Measurements from ENCODE around the gene TPSG1.
"Not testable (repeated sequence)": the region's sequence is repeated elsewhere in the genome, so short reads cannot be mapped to it uniquely, and the experiment has no call there.

The TPSG1 gene

DNA sequence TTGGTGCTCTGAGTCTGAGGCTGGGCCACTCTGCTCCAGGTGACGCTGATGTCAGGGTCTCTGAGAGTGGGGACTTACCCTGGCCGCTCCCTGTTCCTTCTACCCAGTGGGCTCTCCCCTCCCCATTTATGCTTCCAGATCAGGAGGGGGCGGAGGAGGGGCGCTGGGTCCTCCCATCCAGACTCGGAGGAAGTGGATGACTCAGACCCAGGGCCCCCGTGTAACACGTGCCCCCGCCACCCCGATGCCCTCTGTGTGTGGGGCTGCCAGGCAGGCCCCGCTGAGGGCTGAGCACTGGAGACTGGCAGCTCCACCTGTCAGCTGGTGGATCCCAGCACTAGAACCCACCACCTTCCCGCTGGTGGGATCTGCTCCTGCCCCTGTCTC, 5.0 kb upstream of the TPSG1 start, which contains the start of gene TPSB2:
Gene TPSB2 (minus strand): TSS at position 101 of the 387 bp plus-strand sequence. CDS start 233 bp downstream, outside the sequence.
- not testable (repeated sequence) for DNase-seq

- DNase-seq = not testable (repeated sequence)
Observed at GRCh38 chr16:1229476-1229875, 4.4 kb upstream of the TPSG1 start.

- DNase-seq = not testable (repeated sequence)
Observed at GRCh38 chr16:1228227-1228626, 3.2 kb upstream of the TPSG1 start.

GRCh38 chr16:1226692-1227091, 1.6 kb upstream of the TPSG1 start:
- DNase-seq = not testable (repeated sequence)

- DNase-seq = not testable (repeated sequence)
Observed at GRCh38 chr16:1225728-1226311, 752 bp upstream of the TPSG1 start.

DNA sequence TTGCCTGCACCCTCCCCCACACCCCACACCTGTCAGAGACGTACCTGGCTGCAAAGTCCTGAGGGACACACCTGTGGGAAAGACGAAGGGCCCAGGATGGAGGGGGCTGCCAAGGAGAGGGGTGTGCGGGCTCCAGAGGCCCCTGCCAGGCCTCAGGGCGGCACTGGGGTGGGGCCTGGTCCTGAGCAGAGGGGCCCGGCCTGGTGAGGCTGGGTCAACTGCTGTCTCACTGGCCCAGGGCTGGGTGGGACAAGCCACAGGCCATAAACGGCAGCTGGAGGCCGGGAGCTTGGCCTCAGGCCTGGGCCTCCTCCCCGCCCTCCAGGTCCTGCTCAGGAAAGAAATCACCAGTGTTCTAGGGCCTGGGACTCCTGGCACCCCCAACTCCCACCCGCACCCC, 510 bp downstream of the TPSG1 start:
- DNase-seq = no peak

- peak; percentile 13 for DNase-seq
Observed at GRCh38 chr16:1223355-1224214, 1.5 kb downstream of the TPSG1 start.

- no peak for DNase-seq
Observed at GRCh38 chr16:1222553-1223354, 2.3 kb downstream of the TPSG1 start.

GRCh38 chr16:1221628-1222552, 3.2 kb downstream of the TPSG1 start:
- DNase-seq = no peak

GRCh38 chr16:1220841-1221627, 4.0 kb downstream of the TPSG1 start:
- no peak for DNase-seq

DNA sequence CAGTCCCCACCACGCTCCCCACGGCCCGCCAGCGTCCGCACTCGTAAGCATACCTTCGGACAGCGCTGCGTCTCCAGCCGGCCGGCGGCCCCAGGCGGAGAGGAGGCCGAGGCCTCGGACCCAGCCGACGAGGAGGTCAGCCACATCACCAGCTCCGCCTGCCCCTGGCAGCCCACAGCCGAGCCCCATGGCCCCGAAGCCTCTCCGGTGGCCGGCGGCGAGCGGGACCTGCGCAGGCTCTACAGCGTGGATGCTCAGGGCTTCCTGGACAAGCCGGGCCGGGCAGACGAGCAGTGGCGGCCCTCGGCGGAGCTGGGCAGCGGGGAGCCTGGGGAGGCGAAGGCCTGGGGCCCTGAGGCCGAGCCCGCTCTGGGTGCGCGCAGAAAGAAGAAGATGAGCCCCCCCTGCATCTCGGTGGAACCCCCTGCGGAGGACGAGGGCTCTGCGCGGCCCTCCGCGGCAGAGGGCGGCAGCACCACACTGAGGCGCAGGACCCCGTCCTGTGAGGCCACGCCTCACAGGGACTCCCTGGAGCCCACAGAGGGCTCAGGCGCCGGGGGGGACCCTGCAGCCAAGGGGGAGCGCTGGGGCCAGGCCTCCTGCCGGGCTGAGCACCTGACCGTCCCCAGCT, 4.9 kb downstream of the TPSG1 start:
- DNase-seq = no peak

GRCh38 chr16:1218930-1219611, 6.0 kb downstream of the TPSG1 start:
- DNase-seq = no peak

DNA sequence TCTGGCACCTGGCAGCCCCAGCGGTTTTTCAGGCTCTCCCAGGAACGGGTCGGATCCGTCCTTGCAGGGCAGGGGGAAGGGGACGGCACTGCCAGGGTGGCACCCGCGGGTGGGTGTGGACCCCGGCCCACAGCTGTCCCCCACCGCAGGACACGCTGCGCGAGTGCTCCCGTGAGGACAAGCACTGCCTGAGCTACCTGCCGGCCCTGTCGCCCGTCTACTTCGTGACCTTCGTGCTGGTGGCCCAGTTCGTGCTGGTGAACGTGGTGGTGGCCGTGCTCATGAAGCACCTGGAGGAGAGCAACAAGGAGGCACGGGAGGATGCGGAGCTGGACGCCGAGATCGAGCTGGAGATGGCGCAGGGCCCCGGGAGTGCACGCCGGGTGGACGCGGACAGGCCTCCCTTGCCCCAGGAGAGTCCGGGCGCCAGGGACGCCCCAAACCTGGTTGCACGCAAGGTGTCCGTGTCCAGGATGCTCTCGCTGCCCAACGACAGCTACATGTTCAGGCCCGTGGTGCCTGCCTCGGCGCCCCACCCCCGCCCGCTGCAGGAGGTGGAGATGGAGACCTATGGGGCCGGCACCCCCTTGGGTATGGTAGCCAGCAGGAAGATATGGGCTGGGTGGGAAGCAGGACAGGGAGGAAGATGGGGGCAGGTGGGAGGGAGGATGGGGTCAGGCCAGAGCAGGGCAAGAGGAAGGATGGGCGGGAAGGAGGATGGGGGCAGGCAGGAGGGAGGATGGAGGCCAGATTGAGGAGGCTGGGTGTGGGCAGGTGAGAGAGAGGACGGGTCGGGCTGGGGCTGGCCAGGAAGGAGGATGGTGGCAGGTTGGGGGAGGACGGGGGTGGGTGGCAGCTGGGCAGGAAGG, 6.8 kb downstream of the TPSG1 start:
- DNase-seq = no peak

DNA sequence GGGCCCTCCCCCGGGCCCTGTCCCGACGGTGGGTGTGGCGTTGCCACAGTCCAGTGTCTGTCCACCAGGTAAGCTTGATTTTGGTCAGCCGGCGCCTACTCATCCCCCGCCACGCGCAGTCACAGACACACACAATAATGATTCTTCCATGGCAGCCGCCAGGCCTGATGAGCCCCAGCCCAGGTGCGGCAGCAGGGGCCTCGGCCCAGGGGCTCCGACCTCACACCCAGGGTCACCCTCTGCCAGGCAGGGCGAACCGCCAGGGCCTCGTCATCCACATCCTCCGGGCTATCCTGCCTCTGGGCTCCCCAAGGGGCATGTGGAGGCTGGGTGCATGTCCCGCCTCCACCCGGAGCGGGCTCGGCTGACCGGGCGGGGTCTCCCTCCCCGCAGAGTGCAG, 7.5 kb downstream of the TPSG1 start:
- DNase-seq = no peak

DNA sequence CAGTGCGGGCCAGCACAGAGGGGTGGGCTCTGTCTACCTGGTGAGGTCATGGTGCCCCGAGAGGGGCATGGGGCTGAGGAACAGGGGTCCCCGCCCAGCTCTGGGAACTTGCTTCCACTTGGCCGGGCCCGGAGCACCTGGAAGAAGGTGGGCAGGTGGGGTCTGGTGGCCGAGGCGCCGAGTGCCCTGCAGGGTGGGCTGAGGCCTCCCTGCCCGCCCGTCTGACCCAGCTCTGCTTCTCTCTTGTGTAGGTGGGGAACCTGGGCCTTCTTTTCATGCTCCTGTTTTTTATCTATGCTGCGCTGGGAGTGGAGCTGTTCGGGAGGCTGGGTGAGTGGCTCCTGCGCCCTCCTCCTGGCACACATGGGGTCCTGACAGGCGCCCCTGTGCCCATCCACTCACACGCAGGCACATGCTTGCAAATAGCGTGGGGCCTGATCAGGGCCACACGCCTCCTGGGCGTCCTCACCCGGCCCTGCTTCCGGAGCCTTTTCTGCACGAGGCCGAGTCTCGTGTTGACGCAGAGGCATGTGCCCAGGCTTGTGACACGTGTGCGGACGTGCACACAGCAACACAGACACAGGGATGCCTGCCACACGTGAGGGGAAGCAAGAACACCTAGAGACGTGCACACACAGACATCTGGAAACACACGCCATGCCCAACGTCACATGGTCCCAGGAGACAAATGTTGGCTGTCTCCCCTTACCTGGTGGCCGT, 8.2 kb downstream of the TPSG1 start:
- DNase-seq = no peak

- DNase-seq = no peak
Observed at GRCh38 chr16:1216296-1216619, 8.8 kb downstream of the TPSG1 start.

DNA sequence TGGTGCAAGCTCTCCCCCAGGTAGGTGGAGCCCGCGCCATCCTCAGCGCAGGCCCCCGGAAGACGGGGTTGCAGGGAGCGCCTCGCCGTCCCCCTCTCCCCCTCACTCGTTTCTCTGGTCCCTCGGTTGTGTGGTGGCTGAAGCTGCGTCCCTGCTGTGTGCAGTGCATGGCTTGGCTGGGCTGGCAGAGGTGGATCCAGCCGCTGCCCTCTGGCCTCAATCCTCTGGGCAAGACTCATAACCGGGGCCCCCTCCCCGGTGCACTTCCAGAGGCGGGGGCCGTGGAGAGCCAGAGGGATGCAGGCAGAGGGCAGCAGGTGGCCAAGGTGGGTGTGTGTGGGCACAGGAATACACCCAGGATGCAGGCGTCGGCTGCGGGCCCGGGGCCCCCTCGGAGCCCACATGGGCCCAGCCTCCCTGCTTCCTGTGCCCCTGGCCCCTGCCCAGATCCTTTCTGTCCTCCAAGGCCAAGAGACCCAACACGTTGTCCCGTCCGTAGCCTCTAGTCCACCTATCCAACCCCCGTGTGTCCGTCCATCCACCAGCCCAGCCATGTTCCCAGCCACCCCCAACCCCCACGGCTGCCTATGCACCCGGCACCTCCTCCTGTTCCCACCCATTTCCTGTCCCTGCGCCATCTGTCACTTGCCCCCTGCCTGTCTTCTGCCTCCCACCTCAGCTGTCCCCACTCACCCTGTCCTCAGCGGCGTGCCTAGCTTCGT, 9.3 kb downstream of the TPSG1 start:
- peak; percentile 47 for DNase-seq

DNA sequence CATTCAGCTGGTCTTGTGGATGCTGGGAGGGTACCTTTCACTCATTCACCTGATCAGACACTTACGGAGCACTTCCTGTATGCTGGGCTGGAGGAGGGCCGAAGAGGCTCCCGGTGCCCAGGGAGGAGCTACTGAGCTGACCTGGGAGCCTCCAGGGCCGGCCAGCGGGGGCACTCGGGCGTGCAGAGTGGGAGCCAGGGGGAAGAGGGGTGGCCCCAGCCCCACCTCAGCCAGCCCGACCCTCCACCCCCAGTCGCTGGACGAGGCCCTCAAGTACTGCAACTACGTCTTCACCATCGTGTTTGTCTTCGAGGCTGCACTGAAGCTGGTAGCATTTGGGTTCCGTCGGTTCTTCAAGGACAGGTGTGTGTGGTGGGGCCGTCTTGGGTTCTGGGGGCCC, 10.3 kb downstream of the TPSG1 start:
- DNase-seq = no peak
